Measurements from ENCODE around the gene CYP27C1. TPM values are rescaled to one million over a fixed set of nuclear protein-coding genes. Genes with fewer than 3 reads are reported as not detected.

Gene CYP27C1
- total RNA-seq, 1 experiment from 2014 or later = 0.11 TPM

DNA sequence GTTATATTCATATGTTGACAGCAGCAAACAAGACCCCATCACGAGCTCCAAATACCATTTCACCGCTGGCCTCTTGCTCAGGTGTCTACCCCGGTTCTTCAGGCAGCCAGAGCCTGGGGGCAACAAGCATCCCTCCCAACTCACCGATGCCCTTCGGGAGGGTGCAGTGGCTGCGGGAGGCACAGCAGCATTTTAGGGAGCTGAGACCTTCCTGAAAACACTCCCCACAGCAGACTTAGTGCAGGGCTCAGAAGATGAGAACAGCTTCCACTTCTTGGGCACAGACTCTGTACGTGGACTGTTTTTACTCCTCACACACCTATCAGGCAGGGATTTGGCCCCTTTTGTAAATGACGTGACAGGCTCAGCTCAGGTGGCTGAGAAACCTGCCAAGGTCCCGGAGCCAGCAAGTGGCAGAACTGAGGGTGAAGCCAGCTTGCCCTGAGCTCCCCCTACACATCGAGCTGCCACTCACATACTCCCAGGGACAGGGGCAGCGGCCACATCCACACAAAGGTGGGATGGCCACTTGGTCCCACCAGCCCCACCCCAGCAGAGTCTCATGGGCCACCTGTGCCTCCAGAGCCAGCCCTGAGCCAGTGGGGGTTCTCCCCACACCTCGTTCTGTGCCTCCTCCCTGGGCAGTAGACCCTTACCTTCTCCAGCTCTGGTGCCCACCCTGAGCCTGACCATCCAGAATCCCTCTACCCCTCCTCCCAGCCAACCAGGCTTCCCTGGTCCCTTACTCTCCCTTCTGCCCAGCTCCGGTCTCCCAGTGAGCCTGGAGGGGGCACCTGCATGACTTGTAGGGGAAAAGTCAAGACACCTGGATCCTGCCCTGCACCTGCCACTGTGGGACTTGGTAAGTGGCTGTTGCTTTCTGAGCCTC, 28.5 kb downstream of the CYP27C1 start:
- Mint-ChIP-seq H3K27ac (ENCODE audit: unreplicated experiment) (no peak overlapping the region), H3K27me3 (ENCODE audit: insufficient read depth, unreplicated experiment) (no peaks in the 10 kb centered on the region), H3K36me3 (ENCODE audit: insufficient read depth, unreplicated experiment) (no peaks in the 10 kb centered on the region), H3K4me1 (ENCODE audit: low read depth, unreplicated experiment) (no peaks in the 10 kb centered on the region), H3K4me3 (ENCODE audit: unreplicated experiment) (no peak overlapping the region), H3K9me3 (ENCODE audit: unreplicated experiment) (peaks cover 14% of the 10 kb centered on the region)
- no TSS peak for BruUV-seq (replicated peaks)
- no peak for DNase-seq
- H3K27me3 ChIP-seq (replicated peaks; ENCODE audit: control insufficient read depth, insufficient read depth, low read length) = no peaks in the 10 kb centered on the region
- H3K36me3 ChIP-seq (ENCODE audit: control insufficient read depth, insufficient read depth, low read length) = no peaks in the 10 kb centered on the region
- intact Hi-C loops (cut with micrococcal nuclease; ENCODE audit: unreplicated experiment) = no loop called here
- TF ChIP-seq, protein P1, sequence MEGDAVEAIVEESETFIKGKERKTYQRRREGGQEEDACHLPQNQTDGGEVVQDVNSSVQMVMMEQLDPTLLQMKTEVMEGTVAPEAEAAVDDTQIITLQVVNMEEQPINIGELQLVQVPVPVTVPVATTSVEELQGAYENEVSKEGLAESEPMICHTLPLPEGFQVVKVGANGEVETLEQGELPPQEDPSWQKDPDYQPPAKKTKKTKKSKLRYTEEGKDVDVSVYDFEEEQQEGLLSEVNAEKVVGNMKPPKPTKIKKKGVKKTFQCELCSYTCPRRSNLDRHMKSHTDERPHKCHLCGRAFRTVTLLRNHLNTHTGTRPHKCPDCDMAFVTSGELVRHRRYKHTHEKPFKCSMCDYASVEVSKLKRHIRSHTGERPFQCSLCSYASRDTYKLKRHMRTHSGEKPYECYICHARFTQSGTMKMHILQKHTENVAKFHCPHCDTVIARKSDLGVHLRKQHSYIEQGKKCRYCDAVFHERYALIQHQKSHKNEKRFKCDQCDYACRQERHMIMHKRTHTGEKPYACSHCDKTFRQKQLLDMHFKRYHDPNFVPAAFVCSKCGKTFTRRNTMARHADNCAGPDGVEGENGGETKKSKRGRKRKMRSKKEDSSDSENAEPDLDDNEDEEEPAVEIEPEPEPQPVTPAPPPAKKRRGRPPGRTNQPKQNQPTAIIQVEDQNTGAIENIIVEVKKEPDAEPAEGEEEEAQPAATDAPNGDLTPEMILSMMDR (IDR thresholded peaks at IDR 0.05; ENCODE audit: insufficient read depth in 1 of 2, low read depth in 1 of 2, low read length in 1 of 2, severe bottlenecking in 1 of 2, unreplicated experiment in 1 of 2) = no peak
- ChIA-PET POLR2A (no interaction called here), CTCF (no interaction called here)
- H3K4me1 ChIP-seq = no peaks in the 10 kb centered on the region
- H3K4me3 ChIP-seq (ENCODE audit: low read depth, low read length) = no peak overlapping the region
- H3K9me3 ChIP-seq = no peaks in the 10 kb centered on the region; the same call in 1 of the 2 replicates

DNA sequence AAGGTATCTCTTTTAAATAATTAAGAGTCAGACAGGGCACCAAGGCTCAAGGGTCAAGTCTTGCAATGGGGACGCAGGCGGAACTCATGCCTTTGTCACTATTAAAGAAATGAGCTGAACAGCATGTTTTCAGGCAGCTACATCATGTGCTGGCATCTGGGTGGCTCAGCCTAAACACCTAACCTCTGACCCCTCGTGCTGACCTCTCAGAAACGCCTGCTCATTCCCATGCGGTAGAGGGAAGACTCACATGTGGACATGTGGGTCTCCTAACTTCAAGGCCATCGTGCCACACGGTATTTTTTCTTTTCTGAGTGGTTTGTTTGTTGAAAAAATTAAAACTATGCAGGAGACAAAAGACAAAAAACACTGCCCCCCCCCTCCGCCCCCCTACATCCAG, 31.3 kb downstream of the CYP27C1 start:
- Mint-ChIP-seq H3K27me3 (ENCODE audit: insufficient read depth, unreplicated experiment) (no peaks in the 10 kb centered on the region), H3K4me3 (ENCODE audit: unreplicated experiment) (no peak overlapping the region), H3K9me3 (ENCODE audit: unreplicated experiment) (peaks cover 14% of the 10 kb centered on the region), H3K4me1 (ENCODE audit: low read depth, unreplicated experiment) (peaks cover 2% of the 10 kb centered on the region), H3K27ac (ENCODE audit: unreplicated experiment) (no peak overlapping the region), H3K36me3 (ENCODE audit: insufficient read depth, unreplicated experiment) (no peaks in the 10 kb centered on the region)
- Histone ChIP-seq H3K9me3 (no peaks in the 10 kb centered on the region; the same call in 1 of the 2 replicates), H3K27me3 (replicated peaks; ENCODE audit: control insufficient read depth, insufficient read depth, low read length) (no peaks in the 10 kb centered on the region), H3K36me3 (ENCODE audit: control insufficient read depth, insufficient read depth, low read length) (no peaks in the 10 kb centered on the region), H3K4me3 (ENCODE audit: low read depth, low read length) (no peak overlapping the region), H3K4me1 (peaks cover 2% of the 10 kb centered on the region; the same call in 1 of the 2 replicates)
- BruUV-seq (replicated peaks) = no TSS peak
- no peak for DNase-seq
- CTCF ChIA-PET = no interaction called here
- intact Hi-C loops (cut with micrococcal nuclease; ENCODE audit: unreplicated experiment) = no loop called here
- TF ChIP-seq, protein P1 (IDR thresholded peaks at IDR 0.05; ENCODE audit: insufficient read depth in 1 of 2, low read depth in 1 of 2, low read length in 1 of 2, severe bottlenecking in 1 of 2, unreplicated experiment in 1 of 2) = no peak
- POLR2A ChIA-PET = no interaction called here

DNA sequence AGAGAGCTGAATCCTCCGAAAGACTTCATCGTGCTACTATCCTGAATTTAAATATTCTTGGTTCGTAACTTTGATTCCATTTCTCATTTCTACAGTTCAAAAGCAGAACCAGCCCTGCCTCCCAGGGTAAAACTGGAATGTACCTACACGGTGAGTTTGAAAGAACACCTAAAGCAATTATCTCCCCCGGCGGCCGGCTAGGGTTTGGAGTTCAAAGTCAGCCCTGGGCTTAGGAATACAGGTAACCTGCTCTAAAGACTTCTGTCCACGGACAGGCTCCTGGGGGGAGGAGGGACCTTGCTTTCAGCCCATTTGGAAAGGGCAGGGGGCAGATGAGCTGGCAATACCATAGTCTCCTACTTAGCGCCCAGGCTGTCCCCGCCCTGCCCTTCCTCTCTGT, 32.3 kb downstream of the CYP27C1 start:
- H3K9me3 ChIP-seq = no peaks in the 10 kb centered on the region; the same call in 1 of the 2 replicates
- TF ChIP-seq, protein P1 (IDR thresholded peaks at IDR 0.05; ENCODE audit: insufficient read depth in 1 of 2, low read depth in 1 of 2, low read length in 1 of 2, severe bottlenecking in 1 of 2, unreplicated experiment in 1 of 2) = no peak
- CTCF ChIA-PET = no interaction called here
- no peak overlapping the region for H3K4me3 ChIP-seq (ENCODE audit: low read depth, low read length)
- no peaks in the 10 kb centered on the region for H3K27me3 Mint-ChIP-seq (ENCODE audit: insufficient read depth, unreplicated experiment)
- peaks cover 12% of the 10 kb centered on the region for H3K4me1 Mint-ChIP-seq (ENCODE audit: low read depth, unreplicated experiment)
- no peaks in the 10 kb centered on the region for H3K36me3 ChIP-seq (ENCODE audit: control insufficient read depth, insufficient read depth, low read length)
- POLR2A ChIA-PET = no interaction called here
- H3K4me1 ChIP-seq = peaks cover 9% of the 10 kb centered on the region
- intact Hi-C loops (cut with micrococcal nuclease; ENCODE audit: unreplicated experiment) = no loop called here
- H3K27me3 ChIP-seq (replicated peaks; ENCODE audit: control insufficient read depth, insufficient read depth, low read length) = no peaks in the 10 kb centered on the region
- BruUV-seq (replicated peaks) = no TSS peak
- H3K27ac Mint-ChIP-seq (ENCODE audit: unreplicated experiment) = no peak overlapping the region
- peaks cover 14% of the 10 kb centered on the region for H3K9me3 Mint-ChIP-seq (ENCODE audit: unreplicated experiment)
- no peak for DNase-seq
- H3K4me3 Mint-ChIP-seq (ENCODE audit: unreplicated experiment) = no peak overlapping the region
- H3K36me3 Mint-ChIP-seq (ENCODE audit: insufficient read depth, unreplicated experiment) = no peaks in the 10 kb centered on the region

All from Caco-2 (cell line).